ENCODE results near the gene SF3B1. TPM values are rescaled to one million over a fixed set of nuclear protein-coding genes. Genes with fewer than 3 reads are reported as not detected.
A peak's percentile ranks its signal among the peaks of the same experiment; 100 is the strongest.

Gene SF3B1
- total and polyA plus RNA-seq, 10 of the 15 experiments (the other 5 are each of a cell fraction or from before 2014, with no cell fraction given), result 163 to 565 (median 239) TPM

DNA sequence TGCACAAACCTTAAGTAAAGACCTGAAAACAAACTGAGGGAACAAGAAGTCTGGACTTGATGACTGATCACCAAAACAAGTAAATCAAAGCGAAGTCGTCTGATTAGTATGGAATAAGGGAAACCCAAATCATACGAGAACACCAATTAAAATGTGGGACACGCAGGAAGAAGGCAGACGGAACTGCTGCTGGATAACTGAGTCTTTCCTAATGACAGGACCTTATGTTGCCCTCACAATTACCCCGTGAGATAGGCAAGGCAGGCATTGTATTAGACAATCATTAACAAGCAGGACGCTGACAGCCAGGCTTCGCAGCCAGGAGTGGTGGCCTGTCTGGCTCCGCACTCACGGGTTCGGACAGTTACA lies 17.9 kb upstream of the SF3B1 start (continued):
- TF ChIP-seq PML (IDR thresholded peaks at IDR 0.05; ENCODE audit: low read length) (no peak; the same call in 1 of the 2 replicates), EED (IDR thresholded peaks at IDR 0.05; ENCODE audit: low read depth) (no peak), BHLHE40 (IDR thresholded peaks at IDR 0.05; ENCODE audit: borderline replicate concordance in 1 of 2, low read depth in 2 of 2, low read length in 1 of 2) (no peak; a peak in 1 of 4 replicates), FOS (IDR thresholded peaks at IDR 0.05; ENCODE audit: borderline replicate concordance, extremely low read depth, insufficient read length) (no peak), ZNF622 (IDR thresholded peaks at IDR 0.05) (no peak), RCOR1 (conservative IDR thresholded peaks at IDR 0.05; ENCODE audit: low read depth, low read length) (0 out of 2 replicates have a peak, but pooled peaks have one; percentile 47), NFYB (IDR thresholded peaks at IDR 0.05; ENCODE audit: insufficient read depth, low read depth, low read length) (no peak), WRNIP1 (IDR thresholded peaks at IDR 0.05; ENCODE audit: borderline replicate concordance, low read depth, low read length) (no peak), GATAD2B (conservative IDR thresholded peaks at IDR 0.05; ENCODE audit: low read depth) (no peak; the same call in 1 of the 2 replicates)
- TF ChIP-seq, protein P1, sequence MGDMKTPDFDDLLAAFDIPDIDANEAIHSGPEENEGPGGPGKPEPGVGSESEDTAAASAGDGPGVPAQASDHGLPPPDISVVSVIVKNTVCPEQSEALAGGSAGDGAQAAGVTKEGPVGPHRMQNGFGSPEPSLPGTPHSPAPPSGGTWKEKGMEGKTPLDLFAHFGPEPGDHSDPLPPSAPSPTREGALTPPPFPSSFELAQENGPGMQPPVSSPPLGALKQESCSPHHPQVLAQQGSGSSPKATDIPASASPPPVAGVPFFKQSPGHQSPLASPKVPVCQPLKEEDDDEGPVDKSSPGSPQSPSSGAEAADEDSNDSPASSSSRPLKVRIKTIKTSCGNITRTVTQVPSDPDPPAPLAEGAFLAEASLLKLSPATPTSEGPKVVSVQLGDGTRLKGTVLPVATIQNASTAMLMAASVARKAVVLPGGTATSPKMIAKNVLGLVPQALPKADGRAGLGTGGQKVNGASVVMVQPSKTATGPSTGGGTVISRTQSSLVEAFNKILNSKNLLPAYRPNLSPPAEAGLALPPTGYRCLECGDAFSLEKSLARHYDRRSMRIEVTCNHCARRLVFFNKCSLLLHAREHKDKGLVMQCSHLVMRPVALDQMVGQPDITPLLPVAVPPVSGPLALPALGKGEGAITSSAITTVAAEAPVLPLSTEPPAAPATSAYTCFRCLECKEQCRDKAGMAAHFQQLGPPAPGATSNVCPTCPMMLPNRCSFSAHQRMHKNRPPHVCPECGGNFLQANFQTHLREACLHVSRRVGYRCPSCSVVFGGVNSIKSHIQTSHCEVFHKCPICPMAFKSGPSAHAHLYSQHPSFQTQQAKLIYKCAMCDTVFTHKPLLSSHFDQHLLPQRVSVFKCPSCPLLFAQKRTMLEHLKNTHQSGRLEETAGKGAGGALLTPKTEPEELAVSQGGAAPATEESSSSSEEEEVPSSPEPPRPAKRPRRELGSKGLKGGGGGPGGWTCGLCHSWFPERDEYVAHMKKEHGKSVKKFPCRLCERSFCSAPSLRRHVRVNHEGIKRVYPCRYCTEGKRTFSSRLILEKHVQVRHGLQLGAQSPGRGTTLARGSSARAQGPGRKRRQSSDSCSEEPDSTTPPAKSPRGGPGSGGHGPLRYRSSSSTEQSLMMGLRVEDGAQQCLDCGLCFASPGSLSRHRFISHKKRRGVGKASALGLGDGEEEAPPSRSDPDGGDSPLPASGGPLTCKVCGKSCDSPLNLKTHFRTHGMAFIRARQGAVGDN (IDR thresholded peaks at IDR 0.05), result peak; percentile 36
- TF ChIP-seq, protein P2, sequence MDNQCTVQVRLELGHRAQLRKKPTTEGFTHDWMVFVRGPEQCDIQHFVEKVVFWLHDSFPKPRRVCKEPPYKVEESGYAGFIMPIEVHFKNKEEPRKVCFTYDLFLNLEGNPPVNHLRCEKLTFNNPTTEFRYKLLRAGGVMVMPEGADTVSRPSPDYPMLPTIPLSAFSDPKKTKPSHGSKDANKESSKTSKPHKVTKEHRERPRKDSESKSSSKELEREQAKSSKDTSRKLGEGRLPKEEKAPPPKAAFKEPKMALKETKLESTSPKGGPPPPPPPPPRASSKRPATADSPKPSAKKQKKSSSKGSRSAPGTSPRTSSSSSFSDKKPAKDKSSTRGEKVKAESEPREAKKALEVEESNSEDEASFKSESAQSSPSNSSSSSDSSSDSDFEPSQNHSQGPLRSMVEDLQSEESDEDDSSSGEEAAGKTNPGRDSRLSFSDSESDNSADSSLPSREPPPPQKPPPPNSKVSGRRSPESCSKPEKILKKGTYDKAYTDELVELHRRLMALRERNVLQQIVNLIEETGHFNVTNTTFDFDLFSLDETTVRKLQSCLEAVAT (IDR thresholded peaks at IDR 0.05), result no peak
- TF ChIP-seq, protein P3, sequence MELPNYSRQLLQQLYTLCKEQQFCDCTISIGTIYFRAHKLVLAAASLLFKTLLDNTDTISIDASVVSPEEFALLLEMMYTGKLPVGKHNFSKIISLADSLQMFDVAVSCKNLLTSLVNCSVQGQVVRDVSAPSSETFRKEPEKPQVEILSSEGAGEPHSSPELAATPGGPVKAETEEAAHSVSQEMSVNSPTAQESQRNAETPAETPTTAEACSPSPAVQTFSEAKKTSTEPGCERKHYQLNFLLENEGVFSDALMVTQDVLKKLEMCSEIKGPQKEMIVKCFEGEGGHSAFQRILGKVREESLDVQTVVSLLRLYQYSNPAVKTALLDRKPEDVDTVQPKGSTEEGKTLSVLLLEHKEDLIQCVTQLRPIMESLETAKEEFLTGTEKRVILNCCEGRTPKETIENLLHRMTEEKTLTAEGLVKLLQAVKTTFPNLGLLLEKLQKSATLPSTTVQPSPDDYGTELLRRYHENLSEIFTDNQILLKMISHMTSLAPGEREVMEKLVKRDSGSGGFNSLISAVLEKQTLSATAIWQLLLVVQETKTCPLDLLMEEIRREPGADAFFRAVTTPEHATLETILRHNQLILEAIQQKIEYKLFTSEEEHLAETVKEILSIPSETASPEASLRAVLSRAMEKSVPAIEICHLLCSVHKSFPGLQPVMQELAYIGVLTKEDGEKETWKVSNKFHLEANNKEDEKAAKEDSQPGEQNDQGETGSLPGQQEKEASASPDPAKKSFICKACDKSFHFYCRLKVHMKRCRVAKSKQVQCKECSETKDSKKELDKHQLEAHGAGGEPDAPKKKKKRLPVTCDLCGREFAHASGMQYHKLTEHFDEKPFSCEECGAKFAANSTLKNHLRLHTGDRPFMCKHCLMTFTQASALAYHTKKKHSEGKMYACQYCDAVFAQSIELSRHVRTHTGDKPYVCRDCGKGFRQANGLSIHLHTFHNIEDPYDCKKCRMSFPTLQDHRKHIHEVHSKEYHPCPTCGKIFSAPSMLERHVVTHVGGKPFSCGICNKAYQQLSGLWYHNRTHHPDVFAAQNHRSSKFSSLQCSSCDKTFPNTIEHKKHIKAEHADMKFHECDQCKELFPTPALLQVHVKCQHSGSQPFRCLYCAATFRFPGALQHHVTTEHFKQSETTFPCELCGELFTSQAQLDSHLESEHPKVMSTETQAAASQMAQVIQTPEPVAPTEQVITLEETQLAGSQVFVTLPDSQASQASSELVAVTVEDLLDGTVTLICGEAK (IDR thresholded peaks at IDR 0.05; ENCODE audit: borderline replicate concordance), result peak; percentile 47; the same call in 1 of the 2 replicates
- TF ChIP-seq, protein P4, sequence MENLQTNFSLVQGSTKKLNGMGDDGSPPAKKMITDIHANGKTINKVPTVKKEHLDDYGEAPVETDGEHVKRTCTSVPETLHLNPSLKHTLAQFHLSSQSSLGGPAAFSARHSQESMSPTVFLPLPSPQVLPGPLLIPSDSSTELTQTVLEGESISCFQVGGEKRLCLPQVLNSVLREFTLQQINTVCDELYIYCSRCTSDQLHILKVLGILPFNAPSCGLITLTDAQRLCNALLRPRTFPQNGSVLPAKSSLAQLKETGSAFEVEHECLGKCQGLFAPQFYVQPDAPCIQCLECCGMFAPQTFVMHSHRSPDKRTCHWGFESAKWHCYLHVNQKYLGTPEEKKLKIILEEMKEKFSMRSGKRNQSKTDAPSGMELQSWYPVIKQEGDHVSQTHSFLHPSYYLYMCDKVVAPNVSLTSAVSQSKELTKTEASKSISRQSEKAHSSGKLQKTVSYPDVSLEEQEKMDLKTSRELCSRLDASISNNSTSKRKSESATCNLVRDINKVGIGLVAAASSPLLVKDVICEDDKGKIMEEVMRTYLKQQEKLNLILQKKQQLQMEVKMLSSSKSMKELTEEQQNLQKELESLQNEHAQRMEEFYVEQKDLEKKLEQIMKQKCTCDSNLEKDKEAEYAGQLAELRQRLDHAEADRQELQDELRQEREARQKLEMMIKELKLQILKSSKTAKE (IDR thresholded peaks at IDR 0.05; ENCODE audit: low read depth, poor library complexity, severe bottlenecking), result no peak
- TF ChIP-seq, protein P5, sequence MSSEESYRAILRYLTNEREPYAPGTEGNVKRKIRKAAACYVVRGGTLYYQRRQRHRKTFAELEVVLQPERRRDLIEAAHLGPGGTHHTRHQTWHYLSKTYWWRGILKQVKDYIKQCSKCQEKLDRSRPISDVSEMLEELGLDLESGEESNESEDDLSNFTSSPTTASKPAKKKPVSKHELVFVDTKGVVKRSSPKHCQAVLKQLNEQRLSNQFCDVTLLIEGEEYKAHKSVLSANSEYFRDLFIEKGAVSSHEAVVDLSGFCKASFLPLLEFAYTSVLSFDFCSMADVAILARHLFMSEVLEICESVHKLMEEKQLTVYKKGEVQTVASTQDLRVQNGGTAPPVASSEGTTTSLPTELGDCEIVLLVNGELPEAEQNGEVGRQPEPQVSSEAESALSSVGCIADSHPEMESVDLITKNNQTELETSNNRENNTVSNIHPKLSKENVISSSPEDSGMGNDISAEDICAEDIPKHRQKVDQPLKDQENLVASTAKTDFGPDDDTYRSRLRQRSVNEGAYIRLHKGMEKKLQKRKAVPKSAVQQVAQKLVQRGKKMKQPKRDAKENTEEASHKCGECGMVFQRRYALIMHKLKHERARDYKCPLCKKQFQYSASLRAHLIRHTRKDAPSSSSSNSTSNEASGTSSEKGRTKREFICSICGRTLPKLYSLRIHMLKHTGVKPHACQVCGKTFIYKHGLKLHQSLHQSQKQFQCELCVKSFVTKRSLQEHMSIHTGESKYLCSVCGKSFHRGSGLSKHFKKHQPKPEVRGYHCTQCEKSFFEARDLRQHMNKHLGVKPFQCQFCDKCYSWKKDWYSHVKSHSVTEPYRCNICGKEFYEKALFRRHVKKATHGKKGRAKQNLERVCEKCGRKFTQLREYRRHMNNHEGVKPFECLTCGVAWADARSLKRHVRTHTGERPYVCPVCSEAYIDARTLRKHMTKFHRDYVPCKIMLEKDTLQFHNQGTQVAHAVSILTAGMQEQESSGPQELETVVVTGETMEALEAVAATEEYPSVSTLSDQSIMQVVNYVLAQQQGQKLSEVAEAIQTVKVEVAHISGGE (CRISPR knock-in tag; IDR thresholded peaks at IDR 0.05), result no peak

Measured in GM12878 (cell line).